Keratinocyte (primary cell): ENCODE measurements around the gene EML2. TPM values are rescaled to one million over a fixed set of nuclear protein-coding genes. Genes with fewer than 3 reads are reported as not detected.
"Not testable (repeated sequence)": the region's sequence is repeated elsewhere in the genome, so short reads cannot be mapped to it uniquely, and the experiment has no call there.

Experiments used
- DNase-seq: peaks from one replicate; pipeline ENCODE4 v3.0.0-alpha.2; 2011; ENCODE audit warnings: low read depth, missing footprints, low spot score
- FAIRE-seq: peaks from 2 replicates; lab custom pipeline; 2011; peaks lifted over from hg19 to GRCh38; lab: Jason Lieb, UNC
- H2AFZ ChIP-seq: 2 replicates; pipeline ENCODE4 v1.6.0; 2012; ENCODE audit warnings: low read length, control low read depth, inconsistent platforms; ENCODE audit not compliant: control insufficient read depth
- H3K27ac ChIP-seq: 2 replicates; pipeline ENCODE4 v1.5.1; 2011; ENCODE audit warnings: low read length; ENCODE audit not compliant: control insufficient read depth, insufficient read depth
- H3K27me3 ChIP-seq: 3 replicates; pipeline ENCODE4 v1.6.0; 2011; ENCODE audit warnings: low read length; ENCODE audit not compliant: control insufficient read depth, insufficient read depth; ENCODE audit errors: extremely low read depth
- H3K36me3 ChIP-seq, 2 experiments: 2 replicates in 1 of 2; 3 replicates in 1 of 2; pipeline ENCODE4 v1.5.1; 2011; ENCODE audit warnings: low read length in 2 of 2, mild to moderate bottlenecking in 1 of 2; ENCODE audit not compliant: control insufficient read depth in 2 of 2, insufficient read depth in 2 of 2; ENCODE audit errors: extremely low read depth in 1 of 2
- H3K4me1 ChIP-seq: 3 replicates; pipeline ENCODE4 v1.5.1; 2011; ENCODE audit warnings: low read length; ENCODE audit not compliant: control insufficient read depth, insufficient read depth; ENCODE audit errors: extremely low read depth
- H3K4me2 ChIP-seq: 3 replicates; pipeline ENCODE4 v1.6.0; 2011; ENCODE audit warnings: low read depth, low read length; ENCODE audit not compliant: control insufficient read depth, insufficient read depth; ENCODE audit errors: extremely low read depth
- H3K4me3 ChIP-seq, 3 experiments: fragments of 200-600 bp in 1 of 3; sonication (generic) in 1 of 3; 2 replicates in 2 of 3; 3 replicates in 1 of 3; pipeline ENCODE4 v1.5.1; 2011 to 2016; ENCODE audit warnings: low read length in 3 of 3, mild to moderate bottlenecking in 3 of 3, control low read depth in 2 of 3, inconsistent platforms in 1 of 3, low read depth in 1 of 3, mixed read lengths in 1 of 3, mixed run types in 1 of 3, moderate library complexity in 1 of 3; ENCODE audit not compliant: control insufficient read depth in 2 of 3, insufficient read depth in 2 of 3; ENCODE audit errors: extremely low read depth in 1 of 3
- H3K79me2 ChIP-seq: 2 replicates; pipeline ENCODE4 v1.6.0; 2012; ENCODE audit warnings: low read length; ENCODE audit not compliant: control insufficient read depth, insufficient read depth
- H3K9ac ChIP-seq: 3 replicates; pipeline ENCODE4 v1.6.0; 2011; ENCODE audit warnings: low read length; ENCODE audit not compliant: control insufficient read depth, insufficient read depth; ENCODE audit errors: extremely low read depth
- H3K9me1 ChIP-seq: 3 replicates; pipeline ENCODE4 v1.6.0; 2011; ENCODE audit warnings: low read length; ENCODE audit not compliant: control insufficient read depth, insufficient read depth; ENCODE audit errors: extremely low read depth
- H3K9me3 ChIP-seq: 2 replicates; pipeline ENCODE4 v1.5.1; 2012; ENCODE audit warnings: low read depth, low read length; ENCODE audit not compliant: control insufficient read depth
- H4K20me1 ChIP-seq: 3 replicates; pipeline ENCODE4 v1.6.0; 2011; ENCODE audit warnings: low read length; ENCODE audit not compliant: control insufficient read depth, insufficient read depth; ENCODE audit errors: extremely low read depth
- CTCF ChIP-seq, 3 experiments: IDR thresholded peaks in 1 of 3; conservative IDR thresholded peaks in 1 of 3; optimal IDR thresholded peaks in 1 of 3; 2 replicates in 2 of 3; 3 replicates in 1 of 3; pipeline versions ENCODE3 to v1.5.1; 2011; ENCODE audit warnings: low read length in 3 of 3, mild to moderate bottlenecking in 3 of 3, moderate library complexity in 2 of 3, control low read depth in 1 of 3, inconsistent platforms in 1 of 3; ENCODE audit not compliant: insufficient read depth in 2 of 3; ENCODE audit errors: extremely low read depth in 1 of 3
- EZH2 ChIP-seq: IDR thresholded peaks from one replicate; pipeline ENCODE4 v1.6.1; 2012; ENCODE audit warnings: inconsistent platforms, mild to moderate bottlenecking, low read length, moderate library complexity
- dilution Hi-C: fragments of 300-500 bp; cut with MboI; formaldehyde crosslinking; loops from one replicate; pipeline ENCODE4 v1.7.0; 2020; ENCODE audit warnings: low sequenced_read_pairs; ENCODE audit not compliant: extremely low pct_ligation_motif_present
- polyA plus RNA-seq, 5 experiments: library from polyadenylated mRNA; depleted of rRNA in 3 of 5; stranded (reverse) in 3 of 5; stranded (forward) in 1 of 5; unstranded in 1 of 5; fragments of >200 nt; gene quantifications; 1 replicate in 1 of 5; 2 replicates in 3 of 5; 3 replicates in 1 of 5; pipeline versions ENCODE4 v1.2.1 to v1.2.3, GENCODE V29; 2011 to 2012; ENCODE audit warnings: missing spikeins in 2 of 5, low read depth in 1 of 5, low replicate concordance in 1 of 5

EML2 gene
- polyA plus RNA-seq, 1 donor (not counting 4 experiments of a cell fraction or from before 2014, with no cell fraction given), result 43.4 TPM

- TF ChIP-seq EZH2 (no peak), CTCF (optimal IDR thresholded peaks at IDR 0.05 in 1 of 3, IDR thresholded peaks at IDR 0.05 in 1 of 3, conservative IDR thresholded peaks at IDR 0.05 in 1 of 3; ENCODE audit: extremely low read depth in 1 of 3, insufficient read depth in 2 of 3, low read length in 3 of 3) (no peak)
- no peak overlapping the region for H3K4me2 ChIP-seq
- no peaks in the 10 kb centered on the region for H4K20me1 ChIP-seq
- no peak overlapping the region for H3K9ac ChIP-seq
- dilution Hi-C loops, result no loop called here
- no peaks in the 10 kb centered on the region for H3K9me3 ChIP-seq
- peak overlapping the region; percentile 51 for H3K27ac ChIP-seq
- no peak overlapping the region for H2AFZ ChIP-seq
- no peaks in the 10 kb centered on the region for H3K9me1 ChIP-seq
- no peaks in the 10 kb centered on the region for H3K27me3 ChIP-seq
- H3K79me2 ChIP-seq, result no peaks in the 10 kb centered on the region
- H3K4me3 ChIP-seq, result no peak overlapping the region
- peaks cover 23% of the 10 kb centered on the region for H3K4me1 ChIP-seq
- peak; percentile 53 for DNase-seq
- H3K36me3 ChIP-seq, result peaks cover 27 to 44% of the 10 kb centered on the region in 2 experiments
- peak; percentile 41 for FAIRE-seq
These were observed 23.1 kb downstream of the EML2 start for GRCh38 chr19:45615795-45616703.

GRCh38 chr19:45615056-45615455 lies 24.1 kb downstream of the EML2 start:
- H3K9me1 ChIP-seq, FAIRE-seq, H3K27me3 ChIP-seq, H3K9ac ChIP-seq, H4K20me1 ChIP-seq, H2AFZ ChIP-seq, DNase-seq, H3K9me3 ChIP-seq, dilution Hi-C loops, H3K4me2 ChIP-seq, H3K4me3 ChIP-seq, H3K79me2 ChIP-seq: not testable (repeated sequence)
- H3K36me3 ChIP-seq, result peaks cover 24 to 44% of the 10 kb centered on the region in 2 experiments
- peaks cover 23% of the 10 kb centered on the region for H3K4me1 ChIP-seq
- peak overlapping the region; percentile 96 for H3K27ac ChIP-seq
